ENCODE results near the gene EPHA5. TPM values are rescaled to one million over a fixed set of nuclear protein-coding genes. Genes with fewer than 3 reads are reported as not detected.

The EPHA5 gene
- total and polyA plus RNA-seq, 9 of the 15 experiments (the other 6 are each of a cell fraction or from before 2014, with no cell fraction given) = 0.04 TPM; not detected in 8

DNA sequence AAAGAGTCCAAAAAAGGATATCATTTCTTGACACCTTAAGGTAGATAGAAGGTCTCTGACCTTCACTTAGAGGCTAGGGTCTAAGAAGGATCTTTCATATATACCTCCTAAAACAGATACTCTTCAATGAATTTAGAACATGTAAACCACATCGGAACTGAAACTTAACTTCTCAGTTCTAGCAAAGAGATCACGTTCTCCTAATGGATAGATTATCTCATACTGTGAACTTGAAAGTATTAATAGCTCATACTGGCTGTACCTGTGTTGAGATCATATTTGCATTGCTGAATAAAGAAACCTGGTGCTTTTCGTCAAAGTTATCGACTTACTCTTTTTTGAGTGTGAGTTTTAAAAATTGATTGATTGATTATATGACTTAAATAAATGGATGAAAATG lies 353.8 kb downstream of the EPHA5 start:
- H3K9me1 ChIP-seq (ENCODE audit: control insufficient read depth, insufficient read depth, low read length) = no peaks in the 10 kb centered on the region
- no peak for TF ChIP-seq HMG20B (CRISPR knock-in tag; IDR thresholded peaks at IDR 0.05)
- no peak for TF ChIP-seq MXI1 (IDR thresholded peaks at IDR 0.05; ENCODE audit: low read depth, low read length)
- TF ChIP-seq, protein P1, sequence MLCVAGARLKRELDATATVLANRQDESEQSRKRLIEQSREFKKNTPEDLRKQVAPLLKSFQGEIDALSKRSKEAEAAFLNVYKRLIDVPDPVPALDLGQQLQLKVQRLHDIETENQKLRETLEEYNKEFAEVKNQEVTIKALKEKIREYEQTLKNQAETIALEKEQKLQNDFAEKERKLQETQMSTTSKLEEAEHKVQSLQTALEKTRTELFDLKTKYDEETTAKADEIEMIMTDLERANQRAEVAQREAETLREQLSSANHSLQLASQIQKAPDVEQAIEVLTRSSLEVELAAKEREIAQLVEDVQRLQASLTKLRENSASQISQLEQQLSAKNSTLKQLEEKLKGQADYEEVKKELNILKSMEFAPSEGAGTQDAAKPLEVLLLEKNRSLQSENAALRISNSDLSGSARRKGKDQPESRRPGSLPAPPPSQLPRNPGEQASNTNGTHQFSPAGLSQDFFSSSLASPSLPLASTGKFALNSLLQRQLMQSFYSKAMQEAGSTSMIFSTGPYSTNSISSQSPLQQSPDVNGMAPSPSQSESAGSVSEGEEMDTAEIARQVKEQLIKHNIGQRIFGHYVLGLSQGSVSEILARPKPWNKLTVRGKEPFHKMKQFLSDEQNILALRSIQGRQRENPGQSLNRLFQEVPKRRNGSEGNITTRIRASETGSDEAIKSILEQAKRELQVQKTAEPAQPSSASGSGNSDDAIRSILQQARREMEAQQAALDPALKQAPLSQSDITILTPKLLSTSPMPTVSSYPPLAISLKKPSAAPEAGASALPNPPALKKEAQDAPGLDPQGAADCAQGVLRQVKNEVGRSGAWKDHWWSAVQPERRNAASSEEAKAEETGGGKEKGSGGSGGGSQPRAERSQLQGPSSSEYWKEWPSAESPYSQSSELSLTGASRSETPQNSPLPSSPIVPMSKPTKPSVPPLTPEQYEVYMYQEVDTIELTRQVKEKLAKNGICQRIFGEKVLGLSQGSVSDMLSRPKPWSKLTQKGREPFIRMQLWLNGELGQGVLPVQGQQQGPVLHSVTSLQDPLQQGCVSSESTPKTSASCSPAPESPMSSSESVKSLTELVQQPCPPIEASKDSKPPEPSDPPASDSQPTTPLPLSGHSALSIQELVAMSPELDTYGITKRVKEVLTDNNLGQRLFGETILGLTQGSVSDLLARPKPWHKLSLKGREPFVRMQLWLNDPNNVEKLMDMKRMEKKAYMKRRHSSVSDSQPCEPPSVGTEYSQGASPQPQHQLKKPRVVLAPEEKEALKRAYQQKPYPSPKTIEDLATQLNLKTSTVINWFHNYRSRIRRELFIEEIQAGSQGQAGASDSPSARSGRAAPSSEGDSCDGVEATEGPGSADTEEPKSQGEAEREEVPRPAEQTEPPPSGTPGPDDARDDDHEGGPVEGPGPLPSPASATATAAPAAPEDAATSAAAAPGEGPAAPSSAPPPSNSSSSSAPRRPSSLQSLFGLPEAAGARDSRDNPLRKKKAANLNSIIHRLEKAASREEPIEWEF (CRISPR knock-in tag; IDR thresholded peaks at IDR 0.05) = no peak
- no peak for TF ChIP-seq KLF16 (IDR thresholded peaks at IDR 0.05)
- no peak for TF ChIP-seq MCM5 (IDR thresholded peaks at IDR 0.05; ENCODE audit: low read depth)
- TF ChIP-seq SAFB2 (IDR thresholded peaks at IDR 0.05; ENCODE audit: borderline replicate concordance, low read depth, low read length, severe bottlenecking) = no peak
- TF ChIP-seq, protein P2, sequence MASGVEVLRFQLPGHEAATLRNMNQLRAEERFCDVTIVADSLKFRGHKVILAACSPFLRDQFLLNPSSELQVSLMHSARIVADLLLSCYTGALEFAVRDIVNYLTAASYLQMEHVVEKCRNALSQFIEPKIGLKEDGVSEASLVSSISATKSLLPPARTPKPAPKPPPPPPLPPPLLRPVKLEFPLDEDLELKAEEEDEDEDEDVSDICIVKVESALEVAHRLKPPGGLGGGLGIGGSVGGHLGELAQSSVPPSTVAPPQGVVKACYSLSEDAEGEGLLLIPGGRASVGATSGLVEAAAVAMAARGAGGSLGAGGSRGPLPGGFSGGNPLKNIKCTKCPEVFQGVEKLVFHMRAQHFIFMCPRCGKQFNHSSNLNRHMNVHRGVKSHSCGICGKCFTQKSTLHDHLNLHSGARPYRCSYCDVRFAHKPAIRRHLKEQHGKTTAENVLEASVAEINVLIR (CRISPR knock-in tag; IDR thresholded peaks at IDR 0.05) = no peak
- no peak for TF ChIP-seq RBM39 (optimal IDR thresholded peaks at IDR 0.05; ENCODE audit: low read depth, low read length)
- TF ChIP-seq, protein P3, sequence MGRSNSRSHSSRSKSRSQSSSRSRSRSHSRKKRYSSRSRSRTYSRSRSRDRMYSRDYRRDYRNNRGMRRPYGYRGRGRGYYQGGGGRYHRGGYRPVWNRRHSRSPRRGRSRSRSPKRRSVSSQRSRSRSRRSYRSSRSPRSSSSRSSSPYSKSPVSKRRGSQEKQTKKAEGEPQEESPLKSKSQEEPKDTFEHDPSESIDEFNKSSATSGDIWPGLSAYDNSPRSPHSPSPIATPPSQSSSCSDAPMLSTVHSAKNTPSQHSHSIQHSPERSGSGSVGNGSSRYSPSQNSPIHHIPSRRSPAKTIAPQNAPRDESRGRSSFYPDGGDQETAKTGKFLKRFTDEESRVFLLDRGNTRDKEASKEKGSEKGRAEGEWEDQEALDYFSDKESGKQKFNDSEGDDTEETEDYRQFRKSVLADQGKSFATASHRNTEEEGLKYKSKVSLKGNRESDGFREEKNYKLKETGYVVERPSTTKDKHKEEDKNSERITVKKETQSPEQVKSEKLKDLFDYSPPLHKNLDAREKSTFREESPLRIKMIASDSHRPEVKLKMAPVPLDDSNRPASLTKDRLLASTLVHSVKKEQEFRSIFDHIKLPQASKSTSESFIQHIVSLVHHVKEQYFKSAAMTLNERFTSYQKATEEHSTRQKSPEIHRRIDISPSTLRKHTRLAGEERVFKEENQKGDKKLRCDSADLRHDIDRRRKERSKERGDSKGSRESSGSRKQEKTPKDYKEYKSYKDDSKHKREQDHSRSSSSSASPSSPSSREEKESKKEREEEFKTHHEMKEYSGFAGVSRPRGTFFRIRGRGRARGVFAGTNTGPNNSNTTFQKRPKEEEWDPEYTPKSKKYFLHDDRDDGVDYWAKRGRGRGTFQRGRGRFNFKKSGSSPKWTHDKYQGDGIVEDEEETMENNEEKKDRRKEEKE (IDR thresholded peaks at IDR 0.05; ENCODE audit: borderline replicate concordance in 1 of 2, control insufficient read depth in 1 of 2, low read depth in 2 of 2, low read length in 1 of 2) = no peak

More for the DNA sequence above, 353.8 kb downstream of the EPHA5 start:
- no peak overlapping the region for H3K9ac ChIP-seq (ENCODE audit: insufficient read depth in 1 of 2, low read depth in 2 of 2, low read length in 2 of 2)
- in situ Hi-C loops (cut with MboI) = no loop called here
- no peak overlapping the region for H3K27ac ChIP-seq (ENCODE audit: extremely low read depth, low read depth, low read length)
- ChIA-PET CTCF (ENCODE audit: low intra/inter-chr PET ratio) (no interaction called here), POLR2A (no interaction called here)
- no peak overlapping the region for H3K4me2 ChIP-seq (ENCODE audit: insufficient read depth, low read length)
- intact Hi-C loops (cut with micrococcal nuclease) = no loop called here
- FAIRE-seq (no peak), ATAC-seq (no peak), DNase-seq (ENCODE audit: extremely low read depth in 1 of 4, low spot score in 3 of 4) (no peak)
- no peak overlapping the region for H3K4me3 ChIP-seq
- WGBS (ENCODE audit: insufficient coverage, low coverage, missing lambda C conversion rate) = 0% methylated on average over 4 of the region's 4 CpGs
- H3K4me1 ChIP-seq (replicated peaks in 1 of 2; ENCODE audit: control insufficient read depth in 2 of 2, insufficient read depth in 2 of 2, low read length in 2 of 2) = no peaks in the 10 kb centered on the region
- H4K20me1 ChIP-seq (replicated peaks; ENCODE audit: control insufficient read depth, insufficient read depth, low read length) = no peaks in the 10 kb centered on the region
- no peaks in the 10 kb centered on the region for H3K79me2 ChIP-seq (ENCODE audit: control insufficient read depth, insufficient read depth, low read length)
- BruUV-seq (replicated peaks) = no TSS peak
- H2AFZ ChIP-seq (ENCODE audit: low read depth, low read length) = no peak overlapping the region
- H3K36me3 ChIP-seq (ENCODE audit: control insufficient read depth, insufficient read depth, low read length) = no peaks in the 10 kb centered on the region
- no peaks in the 10 kb centered on the region for H3K27me3 ChIP-seq (ENCODE audit: control insufficient read depth in 2 of 2, insufficient read depth in 2 of 2, low read length in 2 of 2)
- H3K9me3 ChIP-seq (replicated peaks; ENCODE audit: control insufficient read depth, insufficient read depth, low read depth, low read length) = no peaks in the 10 kb centered on the region; the same call in 1 of the 2 replicates

Data from K562 (cell line).